Breast epithelium (tissue), 3 donors: ENCODE results near the gene PDCD2L.

ENCODE experiments used
- POLR2A ChIP-seq: fragments of 450-650 bp; IDR thresholded peaks from one replicate; pipeline ENCODE4 v1.6.1; 2016; ENCODE audit warnings: antibody characterized with exemption, mild to moderate bottlenecking, moderate library complexity
- TF ChIP-seq, protein P1 (sequence below), 3 donors: fragments of 450-650 bp; IDR thresholded peaks; one replicate each; pipeline ENCODE4 v1.5.1; 2016 to 2017; ENCODE audit warnings: antibody characterized with exemption in 3 of 3, mild to moderate bottlenecking in 3 of 3, moderate library complexity in 3 of 3

DNA sequence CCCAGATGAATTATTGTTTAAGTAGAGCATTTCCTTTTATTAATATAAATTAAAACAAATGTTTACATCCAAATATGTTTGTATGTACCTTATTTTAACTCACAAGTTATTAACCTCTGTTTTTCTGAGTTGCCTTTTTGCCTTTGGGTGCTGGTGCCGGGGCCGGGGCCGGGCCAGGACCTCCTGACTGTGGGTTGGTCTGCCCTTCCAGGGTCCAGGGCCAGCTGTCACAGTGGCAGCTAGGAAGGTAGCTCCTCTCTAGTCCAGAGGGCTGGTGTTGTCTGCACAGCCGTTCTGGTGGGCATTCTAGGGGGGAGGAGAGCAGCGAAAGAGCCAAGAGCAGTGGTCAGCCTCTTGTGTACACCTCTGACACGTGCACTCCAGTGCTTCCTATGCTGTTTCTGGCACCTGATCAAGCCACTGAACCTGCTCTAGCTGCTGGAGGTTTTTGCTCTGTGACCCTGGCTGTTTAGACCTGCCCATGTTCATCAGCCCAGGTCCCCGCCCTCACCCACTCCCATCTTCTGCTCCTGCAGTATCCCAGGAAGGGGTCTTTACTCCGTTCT is 22.0 kb downstream of the PDCD2L start:
- TF ChIP-seq, protein P1, sequence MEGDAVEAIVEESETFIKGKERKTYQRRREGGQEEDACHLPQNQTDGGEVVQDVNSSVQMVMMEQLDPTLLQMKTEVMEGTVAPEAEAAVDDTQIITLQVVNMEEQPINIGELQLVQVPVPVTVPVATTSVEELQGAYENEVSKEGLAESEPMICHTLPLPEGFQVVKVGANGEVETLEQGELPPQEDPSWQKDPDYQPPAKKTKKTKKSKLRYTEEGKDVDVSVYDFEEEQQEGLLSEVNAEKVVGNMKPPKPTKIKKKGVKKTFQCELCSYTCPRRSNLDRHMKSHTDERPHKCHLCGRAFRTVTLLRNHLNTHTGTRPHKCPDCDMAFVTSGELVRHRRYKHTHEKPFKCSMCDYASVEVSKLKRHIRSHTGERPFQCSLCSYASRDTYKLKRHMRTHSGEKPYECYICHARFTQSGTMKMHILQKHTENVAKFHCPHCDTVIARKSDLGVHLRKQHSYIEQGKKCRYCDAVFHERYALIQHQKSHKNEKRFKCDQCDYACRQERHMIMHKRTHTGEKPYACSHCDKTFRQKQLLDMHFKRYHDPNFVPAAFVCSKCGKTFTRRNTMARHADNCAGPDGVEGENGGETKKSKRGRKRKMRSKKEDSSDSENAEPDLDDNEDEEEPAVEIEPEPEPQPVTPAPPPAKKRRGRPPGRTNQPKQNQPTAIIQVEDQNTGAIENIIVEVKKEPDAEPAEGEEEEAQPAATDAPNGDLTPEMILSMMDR (IDR thresholded peaks at IDR 0.05), result no peak
- TF ChIP-seq POLR2A, result no peak
